Activated T-helper 1 cell treated with Interleukin-2 at 50 U/mL for 16 hours (primary cell): ENCODE measurements around the gene MYO5C.
"Not testable (repeated sequence)": the region's sequence is repeated elsewhere in the genome, so short reads cannot be mapped to it uniquely, and the experiment has no call there.

Experiments
- DNase-seq: peaks from one replicate; pipeline ENCODE4 v3.0.0-alpha.2; 2020; ENCODE audit warnings: low read depth

Gene MYO5C

GRCh38 chr15:52308446-52309153 is 13.0 kb upstream of the MYO5C start:
- no peak for DNase-seq

GRCh38 chr15:52307847-52308246 is 12.2 kb upstream of the MYO5C start:
- DNase-seq: no peak

- DNase-seq: no peak
Observed at GRCh38 chr15:52306270-52306669, 10.7 kb upstream of the MYO5C start.

- DNase-seq: no peak
Observed at GRCh38 chr15:52303093-52303772, 7.6 kb upstream of the MYO5C start.

- no peak for DNase-seq
Observed at GRCh38 chr15:52301265-52301847, 5.8 kb upstream of the MYO5C start.

GRCh38 chr15:52294881-52295420 is 653 bp downstream of the MYO5C start:
- DNase-seq: no peak

- no peak for DNase-seq
Observed at GRCh38 chr15:52292780-52293392, 2.7 kb downstream of the MYO5C start.

- no peak for DNase-seq
Observed at GRCh38 chr15:52291204-52291603, 4.4 kb downstream of the MYO5C start.

- no peak for DNase-seq
Observed at GRCh38 chr15:52290800-52291199, 4.8 kb downstream of the MYO5C start.

GRCh38 chr15:52290329-52290728 is 5.3 kb downstream of the MYO5C start:
- DNase-seq: no peak

GRCh38 chr15:52289629-52290081 is 5.9 kb downstream of the MYO5C start:
- DNase-seq: no peak

- no peak for DNase-seq
Observed at GRCh38 chr15:52288986-52289385, 6.6 kb downstream of the MYO5C start.

GRCh38 chr15:52288051-52288942 is 7.3 kb downstream of the MYO5C start:
- DNase-seq: no peak

GRCh38 chr15:52287114-52287513 is 8.5 kb downstream of the MYO5C start:
- no peak for DNase-seq

- DNase-seq: not testable (repeated sequence)
Observed at GRCh38 chr15:52285941-52286340, 9.7 kb downstream of the MYO5C start.

GRCh38 chr15:52284164-52284563 is 11.4 kb downstream of the MYO5C start:
- no peak for DNase-seq

GRCh38 chr15:52283281-52283680 is 12.3 kb downstream of the MYO5C start:
- no peak for DNase-seq

GRCh38 chr15:52282418-52282817 is 13.2 kb downstream of the MYO5C start:
- DNase-seq: no peak

GRCh38 chr15:52281085-52282035 is 14.2 kb downstream of the MYO5C start:
- no peak for DNase-seq

GRCh38 chr15:52280326-52281084 is 15.1 kb downstream of the MYO5C start:
- DNase-seq: no peak
